ENCODE measurements around the gene DYRK4.

The DYRK4 gene

GRCh38 chr12:4628406-4628805 is 66.4 kb downstream of the DYRK4 start:
- no peak for DNase-seq

- no peak for DNase-seq
Measured at GRCh38 chr12:4630262-4630661, 68.3 kb downstream of the DYRK4 start.

DNA sequence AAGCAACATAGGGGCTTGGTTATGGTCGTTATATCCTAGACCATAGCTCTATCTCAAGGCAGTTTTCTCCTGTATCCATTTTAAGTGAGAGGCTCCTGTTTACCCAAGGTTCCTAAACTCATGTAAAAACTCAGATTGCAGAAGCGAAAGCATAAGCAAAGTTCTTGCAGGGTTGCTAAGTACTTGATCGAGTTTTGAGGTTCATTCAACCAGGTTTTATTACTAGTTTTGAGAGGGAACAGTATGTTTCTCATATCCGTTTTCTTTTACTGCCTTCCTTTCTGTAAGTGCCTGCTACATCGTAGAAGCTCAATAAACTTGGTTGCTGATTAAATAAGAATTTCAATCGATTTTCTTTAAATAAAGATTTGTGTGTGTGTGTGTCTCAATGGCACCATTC is 81.7 kb downstream of the DYRK4 start:
- no peak for DNase-seq

GRCh38 chr12:4645023-4645422 is 83.0 kb downstream of the DYRK4 start:
- DNase-seq: no peak

DNA sequence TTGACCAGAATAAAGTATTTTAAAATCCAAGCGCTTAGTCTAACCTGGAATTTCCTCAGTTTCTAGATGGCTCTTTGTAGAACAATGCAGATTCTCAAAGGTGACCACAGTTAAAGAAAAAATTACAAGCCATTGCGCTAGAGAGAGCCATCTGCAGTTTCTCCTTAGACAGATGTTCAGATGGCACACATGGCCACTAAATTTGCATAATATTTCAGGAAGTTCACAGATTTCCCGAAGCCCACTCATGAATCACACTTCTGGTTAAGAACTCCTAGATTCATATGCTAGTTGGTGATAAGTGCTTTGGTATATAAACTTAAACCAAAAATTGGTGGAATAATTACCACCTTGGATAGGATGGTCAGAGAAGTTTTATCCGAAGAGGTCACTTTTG is 86.1 kb downstream of the DYRK4 start:
- DNase-seq: no peak

DNA sequence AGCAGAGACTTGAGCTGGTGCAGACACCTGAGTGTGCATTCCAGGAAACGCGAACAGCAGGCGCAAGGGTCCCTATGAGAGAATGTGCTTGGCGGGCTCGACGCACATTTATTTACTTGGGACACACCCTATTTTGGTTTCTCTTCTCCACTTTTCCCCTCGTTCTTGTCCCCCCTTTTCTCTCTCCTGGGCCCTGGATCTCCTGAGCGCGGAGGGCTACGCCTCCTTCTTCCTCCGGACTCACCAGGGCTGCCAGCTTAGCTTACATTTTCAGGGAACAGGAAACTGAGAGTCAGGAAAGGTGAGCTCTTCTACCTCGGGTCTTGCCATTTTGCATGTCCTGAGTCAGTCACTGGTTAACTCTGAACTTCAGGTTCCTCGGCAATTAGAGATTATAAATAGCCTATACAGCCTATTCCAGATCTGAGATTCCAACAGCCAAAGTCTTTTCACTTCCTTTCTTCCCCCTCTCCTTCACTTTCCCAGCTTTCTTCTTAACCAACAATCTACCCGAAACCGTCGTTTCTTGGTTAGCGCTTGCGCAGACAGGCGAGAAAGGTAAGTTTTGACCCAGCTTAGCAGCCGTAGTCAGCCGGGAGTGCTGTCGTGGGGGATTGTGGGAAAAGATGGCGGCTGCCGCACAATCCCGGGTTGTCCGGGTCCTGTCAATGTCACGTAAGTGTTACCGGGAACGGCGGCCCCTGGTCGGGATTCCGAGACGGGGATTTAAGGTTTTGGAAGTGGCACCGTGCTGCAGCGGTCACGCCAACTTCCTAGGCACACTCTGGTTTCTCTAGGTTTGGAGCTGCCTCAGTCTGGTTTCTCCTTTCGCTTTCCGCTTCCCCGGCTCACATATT is 86.7 kb downstream of the DYRK4 start, which contains the start of the genes AKAP3 and NDUFA9:
AKAP3 (minus strand) TSS at position 551 of the 857 bp plus-strand sequence. CDS start 10,855 bp downstream, outside the sequence.
NDUFA9 (plus strand) TSS at position 614 of the 857 bp plus-strand sequence; CDS start at position 627, 13 bp downstream.
- peak; percentile 76 for DNase-seq

DNA sequence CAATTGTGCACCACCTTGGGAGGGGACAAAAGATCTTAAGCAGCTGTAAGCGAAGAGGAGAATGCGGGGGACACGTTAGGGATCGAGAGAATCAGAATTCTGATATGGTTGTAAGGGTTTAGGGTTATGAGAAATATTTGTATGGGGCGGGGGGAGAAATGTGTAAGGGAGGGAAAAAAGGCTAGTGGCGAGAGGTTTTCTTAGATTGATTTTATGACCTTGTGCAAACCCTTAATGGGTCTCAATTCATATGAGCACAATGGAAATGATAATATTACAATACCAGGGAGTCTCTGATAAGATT is 87.3 kb downstream of the DYRK4 start:
- DNase-seq: no peak

DNA sequence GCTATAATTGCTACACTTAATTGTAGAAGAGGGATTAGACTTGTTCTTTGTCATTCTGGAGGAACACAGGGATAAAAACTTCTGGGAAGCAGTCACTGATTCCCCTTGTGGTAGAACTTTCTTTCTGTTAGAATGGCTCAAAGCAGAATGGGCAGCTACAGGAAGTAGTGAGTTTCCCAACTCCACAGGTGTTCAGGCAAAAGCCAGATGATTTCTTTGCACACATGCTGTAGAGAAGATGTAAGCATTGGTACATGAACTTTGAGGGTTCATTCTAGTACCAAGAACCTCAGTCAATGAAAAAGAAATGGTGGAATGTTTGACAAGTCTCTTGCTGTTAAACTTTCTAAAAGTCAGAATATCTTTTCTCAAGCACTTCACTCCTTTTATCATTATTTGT is 91.2 kb downstream of the DYRK4 start:
- DNase-seq: no peak

DNA sequence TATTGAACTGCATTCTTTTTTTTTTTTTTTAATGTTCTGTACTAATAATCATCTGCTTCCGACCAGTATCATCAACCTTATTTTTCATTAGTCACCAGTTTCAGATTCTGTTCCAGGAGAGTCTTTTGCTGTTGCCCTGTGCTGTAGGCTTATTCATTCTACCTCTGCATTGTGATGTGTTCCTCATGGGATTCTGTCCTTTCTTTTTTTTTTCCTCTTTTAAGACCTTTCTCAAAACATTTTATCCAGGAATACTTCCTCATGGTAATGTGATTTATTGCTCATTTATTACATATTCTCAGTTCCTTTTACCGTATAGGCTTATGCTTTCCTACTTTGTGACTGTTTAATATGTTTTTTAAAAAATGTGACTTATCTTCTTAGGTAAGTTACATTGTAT is 91.7 kb downstream of the DYRK4 start:
- no peak for DNase-seq
